D721Med (cell line): ENCODE results near the gene RPS6KC1.
"Not testable (repeated sequence)": the region's sequence is repeated elsewhere in the genome, so short reads cannot be mapped to it uniquely, and the experiment has no call there.

Experiments
- DNase-seq: peaks from one replicate; pipeline ENCODE4 v3.0.0; 2011; ENCODE audit warnings: low spot score; ENCODE audit not compliant: insufficient read length
- FAIRE-seq: peaks from 2 replicates; lab custom pipeline; 2011; peaks lifted over from hg19 to GRCh38; lab: Jason Lieb, UNC
- TF ChIP-seq, protein P1 (sequence below): IDR thresholded peaks from 2 replicates; pipeline ENCODE4 v1.5.1; 2012; ENCODE audit warnings: mild to moderate bottlenecking, control low read depth; ENCODE audit not compliant: insufficient read depth; ENCODE audit errors: missing control alignments

The RPS6KC1 gene

DNA sequence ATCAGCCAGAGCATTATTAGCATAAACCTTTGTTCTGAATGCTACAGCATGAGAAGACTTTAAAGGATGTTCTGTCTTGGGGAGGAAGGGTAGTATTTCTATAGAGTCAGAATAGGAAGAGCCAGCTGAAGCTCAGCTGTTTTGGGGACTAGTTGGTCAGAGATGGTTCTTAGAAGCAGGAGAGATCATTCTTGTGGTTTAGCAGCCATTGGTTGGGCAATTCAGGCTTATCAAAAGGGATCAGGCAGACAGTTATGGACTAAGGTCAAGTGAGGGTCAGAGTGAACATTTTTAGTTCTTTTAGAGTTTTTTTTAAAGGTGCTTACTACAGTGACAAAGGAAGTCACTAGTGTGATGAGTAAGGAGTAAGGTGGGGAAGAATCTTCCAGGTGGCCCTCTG lies 245.5 kb downstream of the RPS6KC1 start:
- TF ChIP-seq, protein P1, sequence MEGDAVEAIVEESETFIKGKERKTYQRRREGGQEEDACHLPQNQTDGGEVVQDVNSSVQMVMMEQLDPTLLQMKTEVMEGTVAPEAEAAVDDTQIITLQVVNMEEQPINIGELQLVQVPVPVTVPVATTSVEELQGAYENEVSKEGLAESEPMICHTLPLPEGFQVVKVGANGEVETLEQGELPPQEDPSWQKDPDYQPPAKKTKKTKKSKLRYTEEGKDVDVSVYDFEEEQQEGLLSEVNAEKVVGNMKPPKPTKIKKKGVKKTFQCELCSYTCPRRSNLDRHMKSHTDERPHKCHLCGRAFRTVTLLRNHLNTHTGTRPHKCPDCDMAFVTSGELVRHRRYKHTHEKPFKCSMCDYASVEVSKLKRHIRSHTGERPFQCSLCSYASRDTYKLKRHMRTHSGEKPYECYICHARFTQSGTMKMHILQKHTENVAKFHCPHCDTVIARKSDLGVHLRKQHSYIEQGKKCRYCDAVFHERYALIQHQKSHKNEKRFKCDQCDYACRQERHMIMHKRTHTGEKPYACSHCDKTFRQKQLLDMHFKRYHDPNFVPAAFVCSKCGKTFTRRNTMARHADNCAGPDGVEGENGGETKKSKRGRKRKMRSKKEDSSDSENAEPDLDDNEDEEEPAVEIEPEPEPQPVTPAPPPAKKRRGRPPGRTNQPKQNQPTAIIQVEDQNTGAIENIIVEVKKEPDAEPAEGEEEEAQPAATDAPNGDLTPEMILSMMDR = no peak
- FAIRE-seq (no peak), DNase-seq (no peak)

DNA sequence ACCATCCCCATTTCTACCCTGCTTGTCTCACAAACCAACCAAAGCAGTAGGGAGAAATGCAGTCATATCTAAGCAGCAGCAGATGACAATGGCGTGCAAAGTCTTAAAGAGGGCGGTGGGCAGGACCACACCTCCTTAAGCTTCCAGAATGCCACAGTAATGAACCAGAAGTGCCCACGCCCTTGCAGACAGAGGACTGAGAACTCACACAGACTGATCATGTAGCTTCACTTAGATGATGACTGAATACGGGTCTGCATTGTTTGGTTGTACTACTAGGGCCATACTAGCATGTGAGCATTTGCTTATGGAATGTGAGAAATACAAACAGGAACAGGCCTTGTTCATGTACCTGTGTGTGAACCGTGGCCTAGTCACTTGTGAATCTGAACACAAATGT lies 246.0 kb downstream of the RPS6KC1 start:
- FAIRE-seq (no peak), DNase-seq (no peak)
- TF ChIP-seq, protein P1 = no peak

DNA sequence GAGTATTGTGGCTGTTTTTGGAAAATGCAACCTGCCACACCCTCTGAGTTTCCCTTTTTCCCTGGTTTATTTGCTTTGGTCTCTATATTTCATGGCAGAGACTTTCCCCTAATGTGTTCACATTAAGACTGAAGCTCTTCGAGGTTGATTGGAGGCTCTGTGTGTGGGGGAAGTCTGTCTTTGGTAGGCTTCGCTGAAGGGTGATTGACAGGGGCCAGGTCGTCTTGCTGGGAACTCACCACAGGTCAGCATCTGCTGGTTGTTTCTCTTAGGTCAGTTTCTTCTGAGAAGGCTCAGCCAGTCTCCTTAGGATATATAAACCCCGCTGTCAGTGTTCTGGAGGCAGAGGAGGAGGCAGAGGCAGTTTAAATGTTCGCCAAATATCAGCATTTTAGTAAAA lies 249.4 kb downstream of the RPS6KC1 start:
- TF ChIP-seq, protein P1 = no peak
- no peak for FAIRE-seq

DNA sequence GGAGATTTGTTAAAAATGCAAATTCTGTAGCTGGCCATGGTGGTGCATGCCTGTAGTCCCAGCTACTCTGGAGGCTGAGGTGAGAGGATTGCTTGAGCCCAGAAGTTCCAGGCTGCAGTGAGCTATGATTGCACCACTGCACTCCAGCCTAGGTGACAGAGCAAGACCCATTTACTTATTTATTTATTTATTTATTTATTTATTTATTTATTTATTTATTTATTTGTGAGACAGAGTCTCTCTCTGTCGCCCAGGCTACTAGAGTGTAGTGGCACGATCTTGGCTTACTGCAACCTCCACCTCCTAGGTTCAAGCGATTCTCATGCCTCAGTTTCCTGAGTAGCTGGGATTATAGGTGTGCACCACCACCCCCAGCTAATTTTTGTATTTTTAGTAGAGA lies 250.5 kb downstream of the RPS6KC1 start:
- FAIRE-seq = not testable (repeated sequence)

More for the DNA sequence above, 249.4 kb downstream of the RPS6KC1 start:
- no peak for DNase-seq

DNA sequence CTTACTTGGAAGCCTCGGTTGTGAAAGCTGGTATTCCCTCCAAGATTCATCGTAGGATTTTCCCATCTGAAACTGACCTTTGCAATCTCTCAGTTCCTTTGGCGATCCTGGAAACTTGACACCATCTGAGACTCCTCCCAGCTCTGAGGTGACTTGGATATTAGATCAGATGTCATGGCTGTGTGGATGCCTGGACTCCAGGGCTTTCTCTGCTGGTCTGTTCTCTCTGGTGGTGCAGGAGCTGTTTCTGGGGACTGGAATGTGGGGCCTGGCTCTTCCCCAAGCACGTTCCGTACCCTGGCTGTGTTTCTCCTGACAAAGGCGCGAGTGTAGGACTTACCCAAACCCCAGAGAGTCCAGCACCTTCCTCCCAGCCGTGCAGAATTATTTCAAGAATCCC lies 252.2 kb downstream of the RPS6KC1 start:
- TF ChIP-seq, protein P1 = no peak
- no peak for DNase-seq
- no peak for FAIRE-seq

More for the DNA sequence above, 250.5 kb downstream of the RPS6KC1 start:
- DNase-seq = not testable (repeated sequence)

DNA sequence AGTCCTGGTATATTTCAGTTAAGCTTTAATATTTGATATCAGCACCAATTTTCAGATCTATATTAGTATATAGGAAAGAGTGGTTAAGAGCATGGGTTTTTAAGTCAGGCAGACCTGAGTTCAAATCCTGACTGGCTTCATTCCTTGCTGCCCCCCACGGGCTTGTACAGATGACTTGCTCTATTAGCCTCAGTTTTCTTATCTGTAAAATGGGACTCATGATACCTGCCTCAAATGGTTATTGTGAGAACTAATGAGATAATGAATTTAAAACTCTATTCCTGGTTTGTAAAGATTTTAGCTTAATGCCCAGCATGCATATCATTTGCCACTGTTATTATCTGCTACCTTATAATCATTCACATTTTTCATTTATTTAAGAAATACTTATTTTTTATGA lies 264.5 kb downstream of the RPS6KC1 start:
- DNase-seq (no peak), FAIRE-seq (no peak)
- TF ChIP-seq, protein P1 = no peak

DNA sequence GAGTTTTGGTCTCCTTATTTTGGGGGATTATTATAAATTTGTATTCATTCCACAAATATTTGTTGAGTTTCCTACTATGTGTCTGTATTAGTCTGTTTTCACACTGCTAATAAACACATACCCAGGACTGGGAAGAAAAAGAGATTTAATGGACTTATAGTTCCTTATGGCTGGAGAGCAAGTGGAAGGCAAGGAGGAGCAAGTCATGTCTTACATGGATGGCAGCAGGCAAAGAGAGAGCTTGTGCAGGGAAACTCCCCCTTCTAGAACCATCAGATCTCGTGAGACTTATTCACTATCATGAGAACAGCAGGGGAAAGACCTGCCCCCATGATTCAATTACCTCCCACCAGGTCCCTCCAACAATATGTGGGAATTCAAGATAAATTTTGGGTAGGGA lies 267.4 kb downstream of the RPS6KC1 start:
- not testable (repeated sequence) for FAIRE-seq, DNase-seq

DNA sequence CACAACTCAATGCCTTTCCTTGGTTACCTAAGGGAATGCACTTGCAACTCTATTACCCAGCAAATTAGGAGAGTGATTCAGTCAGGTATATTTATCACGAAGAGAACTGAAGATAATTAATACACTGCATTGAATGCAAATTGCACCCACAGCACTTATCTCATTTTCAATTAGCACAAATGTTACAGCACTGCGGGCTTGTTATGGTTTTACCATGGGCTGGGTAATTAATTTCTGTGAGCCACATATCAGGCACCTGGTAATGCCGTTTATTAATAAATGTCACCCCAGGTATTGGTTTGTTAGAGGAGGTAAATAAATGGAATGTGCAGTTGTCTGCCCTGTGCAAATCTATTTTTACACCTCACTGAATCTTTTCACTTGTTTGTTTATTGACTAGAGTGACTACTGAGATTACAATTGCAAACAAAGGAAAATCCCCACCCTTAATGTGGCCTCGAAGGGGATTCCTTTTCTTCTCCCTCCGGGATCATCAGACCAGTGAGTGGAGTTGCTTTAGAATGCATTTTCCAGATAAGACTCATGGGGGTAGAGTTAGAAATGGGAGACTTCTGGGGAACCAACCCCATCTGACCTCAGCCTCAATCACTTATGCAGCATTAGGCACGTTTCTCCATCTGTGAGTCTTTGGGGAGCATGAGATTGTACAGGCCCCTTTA lies 269.3 kb downstream of the RPS6KC1 start:
- no peak for FAIRE-seq

More for the DNA sequence above, 269.3 kb downstream of the RPS6KC1 start:
- DNase-seq = no peak
- TF ChIP-seq, protein P1 = no peak
